ENCODE measurements around the gene PPIF.

Gene PPIF

DNA sequence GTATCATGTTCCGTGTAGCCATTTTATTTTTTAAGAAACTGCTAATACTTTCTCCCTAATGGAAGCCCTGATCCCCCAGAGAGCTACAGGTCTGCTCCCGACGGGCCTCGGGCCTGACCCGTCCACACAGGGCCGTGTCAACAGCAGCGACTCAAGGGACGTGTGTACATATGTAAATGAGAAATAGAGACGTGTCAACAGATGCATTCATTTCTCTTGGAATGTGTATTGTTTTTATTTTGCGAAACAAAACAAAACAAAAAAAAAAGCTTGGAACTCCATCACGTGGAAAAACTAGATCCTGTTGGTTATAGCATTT lies 31.7 kb upstream of the PPIF start:
- no peaks in the 10 kb centered on the region for H3K4me1 ChIP-seq (ENCODE audit: control insufficient read depth, insufficient read depth, low read length)
- no peak overlapping the region for H3K27ac ChIP-seq (ENCODE audit: extremely low read depth, low read depth, low read length)
- TF ChIP-seq OSR2 (tag by site-specific recombination; IDR thresholded peaks at IDR 0.05) (no peak), ZNF48 (tag by site-specific recombination; IDR thresholded peaks at IDR 0.05) (no peak), ZNF677 (tag by site-specific recombination; IDR thresholded peaks at IDR 0.05) (no peak), PATZ1 (tag by site-specific recombination; IDR thresholded peaks at IDR 0.05) (no peak), TSHZ1 (tag by site-specific recombination; IDR thresholded peaks at IDR 0.05; ENCODE audit: borderline replicate concordance) (no peak), PRDM2 (tag by site-specific recombination; IDR thresholded peaks at IDR 0.05; ENCODE audit: borderline replicate concordance) (no peak), ZNF114 (tag by site-specific recombination; IDR thresholded peaks at IDR 0.05) (no peak), ZNF626 (tag by site-specific recombination; IDR thresholded peaks at IDR 0.05) (no peak), ZNF362 (tag by site-specific recombination; IDR thresholded peaks at IDR 0.05) (no peak), ZNF521 (tag by site-specific recombination; IDR thresholded peaks at IDR 0.05) (no peak), ZNF423 (tag by site-specific recombination; IDR thresholded peaks at IDR 0.05) (no peak), ZNF561 (tag by site-specific recombination; IDR thresholded peaks at IDR 0.05; ENCODE audit: borderline replicate concordance) (no peak), ZNF585B (tag by site-specific recombination; IDR thresholded peaks at IDR 0.05) (no peak)
- TF ChIP-seq, protein P1, sequence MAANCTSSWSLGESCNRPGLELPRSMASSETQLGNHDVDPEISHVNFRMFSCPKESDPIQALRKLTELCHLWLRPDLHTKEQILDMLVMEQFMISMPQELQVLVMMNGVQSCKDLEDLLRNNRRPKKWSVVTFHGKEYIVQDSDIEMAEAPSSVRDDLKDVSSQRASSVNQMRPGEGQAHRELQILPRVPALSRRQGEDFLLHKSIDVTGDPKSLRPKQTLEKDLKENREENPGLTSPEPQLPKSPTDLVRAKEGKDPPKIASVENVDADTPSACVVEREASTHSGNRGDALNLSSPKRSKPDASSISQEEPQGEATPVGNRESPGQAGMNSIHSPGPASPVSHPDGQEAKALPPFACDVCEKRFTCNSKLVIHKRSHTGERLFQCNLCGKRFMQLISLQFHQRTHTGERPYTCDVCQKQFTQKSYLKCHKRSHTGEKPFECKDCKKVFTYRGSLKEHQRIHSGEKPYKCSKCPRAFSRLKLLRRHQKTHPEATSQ (tag by site-specific recombination; IDR thresholded peaks at IDR 0.05), result no peak
- TF ChIP-seq, protein P2, sequence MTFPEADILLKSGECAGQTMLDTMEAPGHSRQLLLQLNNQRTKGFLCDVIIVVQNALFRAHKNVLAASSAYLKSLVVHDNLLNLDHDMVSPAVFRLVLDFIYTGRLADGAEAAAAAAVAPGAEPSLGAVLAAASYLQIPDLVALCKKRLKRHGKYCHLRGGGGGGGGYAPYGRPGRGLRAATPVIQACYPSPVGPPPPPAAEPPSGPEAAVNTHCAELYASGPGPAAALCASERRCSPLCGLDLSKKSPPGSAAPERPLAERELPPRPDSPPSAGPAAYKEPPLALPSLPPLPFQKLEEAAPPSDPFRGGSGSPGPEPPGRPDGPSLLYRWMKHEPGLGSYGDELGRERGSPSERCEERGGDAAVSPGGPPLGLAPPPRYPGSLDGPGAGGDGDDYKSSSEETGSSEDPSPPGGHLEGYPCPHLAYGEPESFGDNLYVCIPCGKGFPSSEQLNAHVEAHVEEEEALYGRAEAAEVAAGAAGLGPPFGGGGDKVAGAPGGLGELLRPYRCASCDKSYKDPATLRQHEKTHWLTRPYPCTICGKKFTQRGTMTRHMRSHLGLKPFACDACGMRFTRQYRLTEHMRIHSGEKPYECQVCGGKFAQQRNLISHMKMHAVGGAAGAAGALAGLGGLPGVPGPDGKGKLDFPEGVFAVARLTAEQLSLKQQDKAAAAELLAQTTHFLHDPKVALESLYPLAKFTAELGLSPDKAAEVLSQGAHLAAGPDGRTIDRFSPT (tag by site-specific recombination; IDR thresholded peaks at IDR 0.05), result no peak
- CTCF ChIA-PET, result interaction anchor here (0.7 kb wide), 2 partner anchors 8 to 84 kb away, joined by 3 to 4 read pairs; no protein-coding TSS in a partner anchor
- peaks cover 0 to 7% of the 10 kb centered on the region in 2 experiments; a peak in 1 of 3 replicates for H3K36me3 ChIP-seq (ENCODE audit: control insufficient read depth in 2 of 2, insufficient read depth in 1 of 2, low read length in 2 of 2)
- H3K4me3 ChIP-seq (ENCODE audit: low read depth, low read length), result no peak overlapping the region
- POLR2A ChIA-PET, result interaction anchor here (0.7 kb wide), 1 partner anchor 291 kb away, joined by 3 read pairs; no protein-coding TSS in a partner anchor
- no peaks in the 10 kb centered on the region for H3K9me3 ChIP-seq (ENCODE audit: control insufficient read depth, insufficient read depth, low read depth, low read length)
